Measurements from ENCODE around the gene BIRC7.

BIRC7 gene, protein sequence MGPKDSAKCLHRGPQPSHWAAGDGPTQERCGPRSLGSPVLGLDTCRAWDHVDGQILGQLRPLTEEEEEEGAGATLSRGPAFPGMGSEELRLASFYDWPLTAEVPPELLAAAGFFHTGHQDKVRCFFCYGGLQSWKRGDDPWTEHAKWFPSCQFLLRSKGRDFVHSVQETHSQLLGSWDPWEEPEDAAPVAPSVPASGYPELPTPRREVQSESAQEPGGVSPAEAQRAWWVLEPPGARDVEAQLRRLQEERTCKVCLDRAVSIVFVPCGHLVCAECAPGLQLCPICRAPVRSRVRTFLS

GRCh38 chr20:63235399-63235983, at the start of gene BIRC7:
Gene BIRC7 (plus strand): TSS chr20:63235905. CDS start chr20:63236097, 192 bp downstream.
- DNase-seq: no peak

DNA sequence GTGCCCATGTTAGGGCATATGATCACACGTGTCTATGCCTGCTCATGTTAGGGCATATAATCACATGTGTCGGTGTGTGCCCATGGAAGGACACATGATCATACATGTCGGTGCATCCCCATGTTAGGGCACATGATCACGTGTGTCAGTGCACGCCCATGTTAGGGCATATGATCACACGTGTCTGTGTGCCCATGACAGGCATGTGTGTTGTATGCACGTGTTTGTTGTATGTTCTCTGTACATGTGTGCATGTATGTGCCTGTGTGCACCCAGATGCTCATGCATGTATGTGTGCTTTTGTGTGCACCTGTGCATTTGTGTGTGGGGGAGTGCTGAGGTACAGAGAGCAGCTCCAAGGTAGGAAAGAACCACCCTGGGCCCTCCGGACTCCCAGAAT, 49.6 kb upstream of the BIRC7 start:
- no peak for DNase-seq

GRCh38 chr20:63186528-63187316, 49.0 kb upstream of the BIRC7 start:
- DNase-seq: no peak

- DNase-seq: no peak
Measured at GRCh38 chr20:63187338-63188158, 48.2 kb upstream of the BIRC7 start.

DNA sequence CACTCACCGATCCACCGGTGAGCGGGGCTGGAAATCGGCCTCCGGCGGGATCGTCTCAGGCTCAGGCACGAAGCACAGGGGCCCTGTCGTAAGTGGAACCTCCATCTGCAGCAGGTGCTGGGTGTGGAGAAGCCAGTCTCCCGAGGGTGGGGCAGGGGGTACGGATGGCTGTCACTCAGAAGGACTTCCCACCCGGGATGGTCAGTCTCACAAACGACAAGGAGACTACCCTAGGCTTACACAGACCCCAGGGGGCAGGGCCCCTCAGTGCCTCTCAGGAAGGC, 47.6 kb upstream of the BIRC7 start:
- no peak for DNase-seq

DNA sequence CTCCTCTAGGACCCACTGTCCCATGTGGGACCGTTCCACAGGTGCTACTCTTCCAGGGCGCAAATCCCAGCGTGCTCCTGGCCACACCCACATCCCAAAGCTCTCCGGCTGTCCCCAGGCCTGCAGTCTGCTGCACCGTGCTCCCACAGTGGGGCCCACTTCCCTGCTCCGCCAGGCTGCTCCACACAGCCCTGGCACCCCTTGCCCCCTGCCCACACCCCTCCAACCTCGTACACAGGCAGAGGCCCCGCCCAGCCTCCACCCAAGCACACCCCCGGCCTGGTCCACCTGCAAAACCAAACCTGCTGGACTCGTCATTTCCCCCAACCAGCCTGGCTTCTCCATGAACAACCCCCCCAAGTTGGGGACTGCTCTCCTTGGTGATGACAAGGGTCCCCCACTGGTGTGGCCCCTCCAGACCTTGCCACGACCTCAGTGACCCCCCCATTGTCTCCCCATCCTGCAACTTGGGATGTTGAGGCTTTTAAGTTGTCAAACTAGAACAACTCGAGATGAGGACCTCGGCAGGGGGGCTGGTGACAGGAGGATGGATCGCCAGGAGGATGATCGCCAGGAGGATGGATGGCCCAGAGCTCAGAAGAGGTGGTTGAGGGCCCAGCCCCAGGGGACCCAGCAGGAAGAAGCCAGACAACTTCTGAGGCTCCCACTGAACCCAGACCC, 46.9 kb upstream of the BIRC7 start:
- DNase-seq: no peak

GRCh38 chr20:63189322-63189642, 46.4 kb upstream of the BIRC7 start:
- no peak for DNase-seq

- DNase-seq: no peak
Measured at GRCh38 chr20:63189846-63190559, 45.7 kb upstream of the BIRC7 start.

GRCh38 chr20:63190828-63191227, 44.9 kb upstream of the BIRC7 start:
- DNase-seq: no peak

DNA sequence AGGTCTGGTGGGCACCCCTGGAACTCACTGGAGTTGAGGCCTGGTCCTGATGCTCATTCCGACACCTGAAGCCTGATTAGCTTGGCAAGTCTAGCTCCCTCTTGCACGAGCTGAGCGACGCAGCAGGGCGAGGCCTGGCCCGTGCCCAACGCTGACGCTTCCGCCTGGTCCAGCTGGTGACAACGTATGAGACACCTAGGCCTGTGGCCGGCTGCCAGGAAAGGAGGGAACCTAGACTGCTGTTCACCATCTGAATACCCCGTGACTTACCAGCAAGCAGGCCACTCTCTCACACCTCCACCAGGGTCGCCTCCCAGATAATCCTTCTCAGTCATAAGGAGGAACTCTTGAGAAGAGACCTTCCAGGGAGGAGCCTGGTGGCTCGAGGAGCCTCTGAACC, 44.3 kb upstream of the BIRC7 start:
- DNase-seq: no peak

DNA sequence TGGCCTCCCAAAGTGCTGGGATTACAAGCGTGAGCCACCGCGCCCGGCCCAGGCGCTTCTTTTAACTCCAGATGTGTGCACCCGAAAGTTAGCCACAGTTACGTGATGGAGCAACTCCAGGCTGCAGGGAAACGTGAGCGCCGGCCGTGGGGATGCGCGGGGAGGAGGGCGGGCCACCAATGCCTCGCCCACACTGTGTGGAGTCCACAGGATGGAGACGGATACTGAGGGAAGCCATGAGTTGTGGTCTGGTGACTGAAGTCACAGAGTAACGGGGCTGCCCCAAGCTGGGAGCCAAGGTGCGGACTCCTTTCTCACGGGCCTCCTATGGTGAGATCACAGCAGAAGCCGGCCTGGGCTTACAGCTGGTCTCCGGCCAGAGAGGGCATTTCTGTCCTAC, 43.0 kb upstream of the BIRC7 start:
- DNase-seq: no peak

GRCh38 chr20:63194007-63194796, 41.5 kb upstream of the BIRC7 start:
- DNase-seq: no peak

- no peak for DNase-seq
Measured at GRCh38 chr20:63194797-63195173, 40.9 kb upstream of the BIRC7 start.

DNA sequence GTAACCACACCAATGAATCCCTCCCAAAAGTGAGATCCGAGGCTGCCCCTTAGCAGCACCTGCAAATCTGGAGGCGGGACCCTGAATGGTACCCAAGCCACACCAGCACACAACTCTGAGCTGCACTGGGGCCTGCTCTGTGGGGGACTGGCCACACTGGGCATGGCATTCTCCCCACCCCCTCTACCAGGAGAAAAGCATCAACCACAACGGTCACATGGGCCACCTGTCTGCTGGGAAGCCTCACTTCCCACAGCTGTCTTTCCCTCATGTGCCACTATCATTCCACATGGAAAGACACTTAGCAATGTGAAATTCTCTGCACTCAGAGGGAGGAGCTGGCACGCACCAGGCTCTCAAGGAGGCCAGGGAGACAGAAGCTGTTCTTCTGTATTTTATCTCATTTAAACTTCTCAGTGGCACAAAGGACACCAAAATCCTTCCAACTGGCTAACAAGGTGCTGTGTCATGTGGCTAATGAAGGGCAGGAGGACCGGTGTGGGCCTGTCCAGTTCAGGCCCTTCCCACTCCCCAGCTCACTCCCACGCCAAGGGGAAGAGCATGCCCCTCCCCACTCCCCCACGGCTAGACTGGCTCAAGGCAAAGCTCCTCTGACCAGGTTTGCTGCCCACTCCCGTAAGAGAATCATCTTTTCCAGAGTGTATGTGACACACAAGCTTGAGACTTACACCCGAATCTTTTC, 38.8 kb upstream of the BIRC7 start:
- DNase-seq: no peak

- no peak for DNase-seq
Measured at GRCh38 chr20:63198606-63199005, 37.1 kb upstream of the BIRC7 start.

DNA sequence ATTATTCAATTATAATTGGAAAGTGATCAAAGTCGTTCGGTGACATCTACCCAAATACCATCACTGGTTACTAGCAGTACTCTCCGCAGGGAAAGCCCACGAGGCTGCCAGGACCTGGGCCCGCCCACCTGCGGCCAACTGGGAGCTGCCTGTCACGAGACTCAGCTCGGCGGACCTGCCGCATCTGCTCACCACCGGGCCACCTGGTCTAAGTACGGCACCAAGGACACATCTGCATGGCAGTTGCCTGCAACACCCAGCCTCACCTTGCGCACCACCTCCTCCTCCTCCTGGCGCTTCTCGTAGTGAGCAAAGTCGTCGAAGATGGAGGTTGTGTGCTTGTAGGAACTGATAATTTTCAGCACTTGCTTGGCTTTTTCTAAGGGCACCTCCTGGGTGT, 33.7 kb upstream of the BIRC7 start:
- DNase-seq: no peak

- DNase-seq: no peak
Measured at GRCh38 chr20:63202811-63203526, 32.7 kb upstream of the BIRC7 start.

- DNase-seq: no peak
Measured at GRCh38 chr20:63204362-63204761, 31.3 kb upstream of the BIRC7 start.

DNA sequence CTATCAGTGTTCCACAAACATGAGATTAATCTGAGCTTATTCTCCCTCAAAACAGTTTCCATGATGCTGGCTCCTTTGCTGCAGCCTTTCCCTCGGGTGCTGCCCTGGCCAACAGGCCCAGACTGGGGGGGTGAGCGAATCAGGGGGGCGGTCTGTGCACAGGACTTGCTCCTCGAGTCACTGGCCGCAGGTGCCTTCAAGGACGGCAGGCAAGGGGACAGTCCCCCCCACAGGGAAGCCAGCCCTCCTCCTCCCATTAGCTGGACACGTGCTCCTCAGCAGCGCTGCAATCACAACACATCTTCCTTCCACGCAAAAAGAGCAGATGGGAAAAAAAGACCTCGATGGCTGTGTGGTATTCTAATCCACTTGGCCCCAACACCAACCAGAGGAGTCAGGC, 29.8 kb upstream of the BIRC7 start:
- no peak for DNase-seq

DNA sequence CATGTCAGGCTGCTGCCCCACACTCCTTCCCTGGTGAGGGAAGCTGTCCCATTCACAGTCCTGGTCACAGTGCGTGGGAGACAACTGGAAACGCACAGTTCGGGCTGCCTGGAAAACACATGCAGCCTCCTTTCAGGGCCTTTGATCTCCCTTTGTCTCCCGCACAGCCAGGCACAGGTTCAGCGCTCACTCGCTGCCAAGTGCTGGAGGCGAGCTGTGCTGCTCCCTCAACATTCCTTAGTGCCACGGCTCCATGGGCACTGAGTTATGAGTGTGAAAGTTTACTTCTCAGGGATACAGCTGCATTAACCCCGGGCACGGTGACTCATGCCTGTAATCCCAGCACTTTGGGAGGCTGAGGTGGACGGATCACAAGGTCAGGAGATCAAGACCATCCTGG, 28.8 kb upstream of the BIRC7 start:
- DNase-seq: no peak
